ENCODE data around the gene UBAC2. TPM values are rescaled to one million over a fixed set of nuclear protein-coding genes. Genes with fewer than 3 reads are reported as not detected.

UBAC2 gene
- total RNA-seq, 1 experiment from 2014 or later, result 45.8 TPM

DNA sequence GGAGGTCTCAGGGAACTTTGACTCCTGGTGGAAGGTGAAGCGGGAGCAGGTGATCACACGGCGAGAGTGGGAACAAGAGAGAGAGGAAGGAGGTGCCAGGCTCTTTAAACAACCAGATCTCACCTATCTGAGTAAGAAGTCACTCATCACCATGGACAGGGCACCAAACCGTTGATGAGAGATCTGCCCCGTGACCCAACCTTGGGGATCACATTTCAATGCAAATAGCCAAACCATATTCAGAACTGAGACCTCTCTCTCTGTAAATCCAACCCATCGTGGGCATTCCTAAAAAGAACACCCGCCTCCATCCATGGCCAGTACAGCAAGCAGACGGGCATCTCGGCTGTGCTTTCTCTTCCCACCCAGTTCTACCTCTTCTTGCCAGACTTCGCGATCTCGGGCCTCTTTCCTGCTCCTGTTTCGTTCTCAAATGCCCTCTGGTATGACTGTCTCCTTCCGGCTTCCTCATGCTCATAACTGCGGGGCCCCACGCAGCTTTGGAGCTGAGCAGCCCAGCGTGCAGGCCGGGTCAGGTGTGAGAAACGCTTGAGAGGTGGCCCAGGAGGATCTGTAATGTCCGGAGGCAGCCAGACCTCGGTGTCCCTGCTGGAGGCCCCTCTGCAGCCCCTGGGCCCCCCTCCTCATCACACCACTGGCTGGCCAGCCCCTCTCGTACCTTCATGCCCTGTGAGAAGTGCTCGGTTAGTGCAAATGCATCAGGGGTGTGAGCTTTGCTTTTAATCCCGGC is 203.5 kb downstream of the UBAC2 start:
- ChIA-PET POLR2A (ENCODE audit: low non-redundant PET) (no interaction called here), CTCF (no interaction called here)
- H3K4me1 ChIP-seq (ENCODE audit: insufficient read depth, low read length, poor library complexity, severe bottlenecking), result no peaks in the 10 kb centered on the region
- no peaks in the 10 kb centered on the region for H3K9me3 ChIP-seq (ENCODE audit: low read depth, low read length, poor library complexity, severe bottlenecking)
- H3K4me3 ChIP-seq (ENCODE audit: low read depth, low read length, poor library complexity, severe bottlenecking), result no peak overlapping the region
- H3K36me3 ChIP-seq (ENCODE audit: insufficient read depth, low read length, poor library complexity, severe bottlenecking), result no peaks in the 10 kb centered on the region
- intact Hi-C loops (cut with micrococcal nuclease; ENCODE audit: unreplicated experiment), result no loop called here
- no TSS peak for BruUV-seq (replicated peaks)
- no peak for DNase-seq (ENCODE audit: low spot score)
- no peak overlapping the region for H3K27ac ChIP-seq (ENCODE audit: low read depth, low read length, poor library complexity, severe bottlenecking)
- TF ChIP-seq EZH2 (IDR thresholded peaks at IDR 0.05; ENCODE audit: borderline replicate concordance, low read depth, low read length, poor library complexity, severe bottlenecking), result no peak
- TF ChIP-seq, protein P1, sequence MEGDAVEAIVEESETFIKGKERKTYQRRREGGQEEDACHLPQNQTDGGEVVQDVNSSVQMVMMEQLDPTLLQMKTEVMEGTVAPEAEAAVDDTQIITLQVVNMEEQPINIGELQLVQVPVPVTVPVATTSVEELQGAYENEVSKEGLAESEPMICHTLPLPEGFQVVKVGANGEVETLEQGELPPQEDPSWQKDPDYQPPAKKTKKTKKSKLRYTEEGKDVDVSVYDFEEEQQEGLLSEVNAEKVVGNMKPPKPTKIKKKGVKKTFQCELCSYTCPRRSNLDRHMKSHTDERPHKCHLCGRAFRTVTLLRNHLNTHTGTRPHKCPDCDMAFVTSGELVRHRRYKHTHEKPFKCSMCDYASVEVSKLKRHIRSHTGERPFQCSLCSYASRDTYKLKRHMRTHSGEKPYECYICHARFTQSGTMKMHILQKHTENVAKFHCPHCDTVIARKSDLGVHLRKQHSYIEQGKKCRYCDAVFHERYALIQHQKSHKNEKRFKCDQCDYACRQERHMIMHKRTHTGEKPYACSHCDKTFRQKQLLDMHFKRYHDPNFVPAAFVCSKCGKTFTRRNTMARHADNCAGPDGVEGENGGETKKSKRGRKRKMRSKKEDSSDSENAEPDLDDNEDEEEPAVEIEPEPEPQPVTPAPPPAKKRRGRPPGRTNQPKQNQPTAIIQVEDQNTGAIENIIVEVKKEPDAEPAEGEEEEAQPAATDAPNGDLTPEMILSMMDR (conservative IDR thresholded peaks at IDR 0.05; ENCODE audit: low read depth, low read length), result no peak
- no peaks in the 10 kb centered on the region for H3K27me3 ChIP-seq (replicated peaks; ENCODE audit: insufficient read depth, low read depth, low read length, poor library complexity)

DNA sequence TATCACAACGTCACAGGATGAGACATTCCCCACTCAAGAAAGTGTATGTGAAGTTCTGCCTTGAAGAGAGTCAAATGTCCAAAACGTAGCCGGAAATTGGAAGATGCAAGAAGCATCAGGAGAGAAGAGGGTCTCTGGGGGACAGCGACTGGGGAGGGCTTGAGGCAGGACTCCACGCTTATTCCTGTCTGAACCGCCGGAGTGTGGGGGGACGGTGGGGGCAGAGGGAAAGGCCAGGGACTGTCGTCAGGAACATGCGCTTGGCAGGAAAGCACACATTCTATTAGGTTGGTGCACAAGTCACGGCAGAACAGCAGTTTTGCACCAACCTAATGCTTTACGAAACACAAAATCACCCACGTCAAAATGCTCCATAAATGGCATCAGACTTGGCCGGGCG is 205.3 kb downstream of the UBAC2 start:
- Histone ChIP-seq H3K4me3 (ENCODE audit: low read depth, low read length, poor library complexity, severe bottlenecking) (no peak overlapping the region), H3K27me3 (replicated peaks; ENCODE audit: insufficient read depth, low read depth, low read length, poor library complexity) (no peaks in the 10 kb centered on the region), H3K27ac (ENCODE audit: low read depth, low read length, poor library complexity, severe bottlenecking) (no peak overlapping the region), H3K4me1 (ENCODE audit: insufficient read depth, low read length, poor library complexity, severe bottlenecking) (no peaks in the 10 kb centered on the region), H3K9me3 (ENCODE audit: low read depth, low read length, poor library complexity, severe bottlenecking) (no peaks in the 10 kb centered on the region), H3K36me3 (ENCODE audit: insufficient read depth, low read length, poor library complexity, severe bottlenecking) (no peaks in the 10 kb centered on the region)
- ChIA-PET CTCF (no interaction called here), POLR2A (ENCODE audit: low non-redundant PET) (no interaction called here)
- no TSS peak for BruUV-seq (replicated peaks)
- DNase-seq (ENCODE audit: low spot score), result no peak
- intact Hi-C loops (cut with micrococcal nuclease; ENCODE audit: unreplicated experiment), result no loop called here
- TF ChIP-seq, protein P1 (conservative IDR thresholded peaks at IDR 0.05; ENCODE audit: low read depth, low read length), result no peak

DNA sequence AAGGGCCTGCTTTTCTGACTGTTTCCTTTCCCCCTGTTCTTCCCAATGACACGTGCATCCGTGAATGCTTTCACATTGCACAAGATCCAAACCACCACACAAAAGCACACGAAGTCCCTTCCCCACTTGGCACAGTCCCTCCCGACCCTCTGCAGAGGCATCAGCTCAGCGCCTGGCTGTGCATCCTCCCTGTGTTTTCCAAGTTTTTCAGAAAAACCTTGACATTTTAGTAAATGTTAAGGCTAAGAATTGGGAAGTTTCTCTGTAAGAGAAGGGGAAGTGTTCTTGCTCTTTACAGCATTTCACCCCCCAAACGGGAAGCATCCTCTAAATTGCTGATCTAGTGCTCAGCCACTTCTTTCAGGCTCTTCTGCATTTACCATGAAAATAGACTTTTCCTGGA is 206.1 kb downstream of the UBAC2 start:
- BruUV-seq (replicated peaks), result no TSS peak
- ChIA-PET POLR2A (ENCODE audit: low non-redundant PET) (no interaction called here), CTCF (no interaction called here)
- Histone ChIP-seq H3K9me3 (ENCODE audit: low read depth, low read length, poor library complexity, severe bottlenecking) (no peaks in the 10 kb centered on the region), H3K4me3 (ENCODE audit: low read depth, low read length, poor library complexity, severe bottlenecking) (no peak overlapping the region), H3K4me1 (ENCODE audit: insufficient read depth, low read length, poor library complexity, severe bottlenecking) (no peaks in the 10 kb centered on the region), H3K27ac (ENCODE audit: low read depth, low read length, poor library complexity, severe bottlenecking) (no peak overlapping the region), H3K36me3 (ENCODE audit: insufficient read depth, low read length, poor library complexity, severe bottlenecking) (no peaks in the 10 kb centered on the region), H3K27me3 (replicated peaks; ENCODE audit: insufficient read depth, low read depth, low read length, poor library complexity) (no peaks in the 10 kb centered on the region)
- intact Hi-C loops (cut with micrococcal nuclease; ENCODE audit: unreplicated experiment), result no loop called here
- DNase-seq (ENCODE audit: low spot score), result no peak
- no peak for TF ChIP-seq EZH2 (IDR thresholded peaks at IDR 0.05; ENCODE audit: borderline replicate concordance, low read depth, low read length, poor library complexity, severe bottlenecking)
- TF ChIP-seq, protein P1 (conservative IDR thresholded peaks at IDR 0.05; ENCODE audit: low read depth, low read length), result no peak
